MCF 10A (cell line): ENCODE data around the gene FOXP1. TPM values are rescaled to one million over a fixed set of nuclear protein-coding genes. Genes with fewer than 3 reads are reported as not detected.

Source experiments
- BruUV-seq: library from RNA; stranded (reverse); fragments of 400-500 nt; replicated peaks from 2 replicates; lab custom pipeline; 2021; lab: Mats Ljungman, UMichigan
- CTCF ChIA-PET: fragments of 300-600 bp; sonication (Branson Sonifier 250); formaldehyde crosslinking; extraction: SDS; loops from one replicate; lab custom pipeline; 2021; ENCODE audit warnings: antibody characterized with exemption, inconsistent platforms; lab: Yijun Ruan, JAX
- POLR2A ChIA-PET: fragments of 300-600, 350-650 bp; sonication (Branson Sonifier 250); formaldehyde crosslinking; extraction: SDS; loops from one replicate; lab custom pipeline; 2020; ENCODE audit warnings: antibody characterized with exemption, inconsistent platforms; lab: Yijun Ruan, JAX
- DNase-seq: peaks from one replicate; pipeline ENCODE4 v3.0.0-alpha.2; 2018; ENCODE audit not compliant: unreplicated experiment
- H3K27ac Mint-ChIP-seq: one replicate; pipeline ENCODE4 v1.8.0; 2022; ENCODE audit warnings: mild to moderate bottlenecking, low read depth, mixed read lengths; ENCODE audit not compliant: unreplicated experiment
- H3K27me3 Mint-ChIP-seq: one replicate; pipeline ENCODE4 v1.8.0; 2022; ENCODE audit warnings: mixed read lengths; ENCODE audit not compliant: insufficient read depth, unreplicated experiment
- H3K36me3 Mint-ChIP-seq: one replicate; pipeline ENCODE4 v1.8.0; 2022; ENCODE audit warnings: mild to moderate bottlenecking, moderate library complexity, mixed read lengths; ENCODE audit not compliant: insufficient read depth, unreplicated experiment
- H3K4me1 Mint-ChIP-seq: one replicate; pipeline ENCODE4 v1.8.0; 2022; ENCODE audit warnings: mixed read lengths; ENCODE audit not compliant: insufficient read depth, unreplicated experiment
- H3K4me3 Mint-ChIP-seq: one replicate; pipeline ENCODE4 v1.8.0; 2022; ENCODE audit warnings: mild to moderate bottlenecking, moderate library complexity, mixed read lengths; ENCODE audit not compliant: unreplicated experiment
- H3K9me3 Mint-ChIP-seq: one replicate; pipeline ENCODE4 v1.8.0; 2022; ENCODE audit warnings: mixed read lengths; ENCODE audit not compliant: unreplicated experiment
- intact Hi-C: fragments of 100-400 bp; cut with micrococcal nuclease; formaldehyde crosslinking; loops from 2 replicates; pipeline ENCODE4 v1.14.1; 2022
- total RNA-seq: library from RNA; stranded (reverse); gene quantifications from 2 replicates; pipeline ENCODE4 v1.2.3, GENCODE V29; 2022
- TF ChIP-seq, protein P1 (sequence below): fragments of 200-600 bp; IDR thresholded peaks from one replicate; pipeline ENCODE4 v1.8.0; 2022; ENCODE audit warnings: antibody characterized with exemption, mild to moderate bottlenecking; ENCODE audit not compliant: unreplicated experiment

FOXP1 gene
- total RNA-seq, 1 experiment from 2014 or later, result 49.0 TPM

DNA sequence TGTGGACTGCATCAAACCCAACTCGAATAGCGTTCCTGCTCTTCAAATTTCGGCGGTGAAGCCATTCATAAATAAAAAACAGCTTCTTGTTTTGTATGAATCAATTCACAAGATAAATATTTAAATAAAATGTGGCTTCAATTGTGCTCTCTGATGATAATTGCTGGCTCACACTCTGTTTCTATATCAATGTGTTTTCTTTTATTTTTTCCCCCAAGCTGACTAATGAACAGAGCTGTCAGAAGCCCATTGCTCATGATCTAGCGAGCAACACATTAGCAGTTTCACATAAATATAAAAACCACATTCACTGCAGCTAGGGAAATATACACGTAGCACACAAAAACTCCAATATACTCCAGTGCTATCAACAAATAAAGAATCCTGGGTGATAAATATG lies 45.0 kb upstream of the FOXP1 start:
- BruUV-seq, result no TSS peak
- Mint-ChIP-seq H3K4me1 (no peaks in the 10 kb centered on the region), H3K27ac (no peak overlapping the region), H3K27me3 (no peaks in the 10 kb centered on the region), H3K4me3 (no peak overlapping the region), H3K36me3 (no peaks in the 10 kb centered on the region), H3K9me3 (peaks cover 9% of the 10 kb centered on the region)
- ChIA-PET POLR2A (interaction anchor here (0.6 kb wide), 1 partner anchor 19 kb away, joined by 3 read pairs; no protein-coding TSS in a partner anchor), CTCF (interaction anchor here (0.8 to 1.1 kb wide), 2 partner anchors 20 to 69 kb away, joined by 3 to 4 read pairs; no protein-coding TSS in a partner anchor)
- TF ChIP-seq, protein P1, sequence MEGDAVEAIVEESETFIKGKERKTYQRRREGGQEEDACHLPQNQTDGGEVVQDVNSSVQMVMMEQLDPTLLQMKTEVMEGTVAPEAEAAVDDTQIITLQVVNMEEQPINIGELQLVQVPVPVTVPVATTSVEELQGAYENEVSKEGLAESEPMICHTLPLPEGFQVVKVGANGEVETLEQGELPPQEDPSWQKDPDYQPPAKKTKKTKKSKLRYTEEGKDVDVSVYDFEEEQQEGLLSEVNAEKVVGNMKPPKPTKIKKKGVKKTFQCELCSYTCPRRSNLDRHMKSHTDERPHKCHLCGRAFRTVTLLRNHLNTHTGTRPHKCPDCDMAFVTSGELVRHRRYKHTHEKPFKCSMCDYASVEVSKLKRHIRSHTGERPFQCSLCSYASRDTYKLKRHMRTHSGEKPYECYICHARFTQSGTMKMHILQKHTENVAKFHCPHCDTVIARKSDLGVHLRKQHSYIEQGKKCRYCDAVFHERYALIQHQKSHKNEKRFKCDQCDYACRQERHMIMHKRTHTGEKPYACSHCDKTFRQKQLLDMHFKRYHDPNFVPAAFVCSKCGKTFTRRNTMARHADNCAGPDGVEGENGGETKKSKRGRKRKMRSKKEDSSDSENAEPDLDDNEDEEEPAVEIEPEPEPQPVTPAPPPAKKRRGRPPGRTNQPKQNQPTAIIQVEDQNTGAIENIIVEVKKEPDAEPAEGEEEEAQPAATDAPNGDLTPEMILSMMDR, result no peak
- DNase-seq, result no peak
- intact Hi-C loops, result no loop called here

DNA sequence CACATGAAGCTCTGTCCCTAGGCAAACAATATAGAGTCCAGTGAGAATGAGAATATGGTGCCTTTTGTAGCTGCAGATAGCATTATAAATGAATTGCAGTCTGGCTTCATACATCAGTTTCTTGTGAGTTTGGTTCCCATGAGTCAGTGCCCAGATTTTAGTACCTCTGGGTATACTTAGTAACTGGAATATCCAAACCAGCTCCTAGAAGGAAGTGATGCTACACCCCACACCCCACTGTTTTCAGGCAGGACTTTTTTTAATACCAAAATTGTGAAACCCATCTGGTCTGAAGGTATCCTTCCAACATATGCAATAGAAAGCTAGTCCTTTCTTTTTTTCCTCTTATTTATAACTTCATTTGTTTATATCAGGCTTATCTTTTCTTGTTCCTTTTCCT lies 42.1 kb upstream of the FOXP1 start:
- BruUV-seq, result no TSS peak
- H3K27me3 Mint-ChIP-seq, result peaks cover 16% of the 10 kb centered on the region
- no peak for DNase-seq
- H3K4me1 Mint-ChIP-seq, result no peaks in the 10 kb centered on the region
- intact Hi-C loops, result no loop called here
- CTCF ChIA-PET, result no interaction called here
- H3K27ac Mint-ChIP-seq, result no peak overlapping the region
- no peaks in the 10 kb centered on the region for H3K36me3 Mint-ChIP-seq
- peaks cover 9% of the 10 kb centered on the region for H3K9me3 Mint-ChIP-seq
- POLR2A ChIA-PET, result interaction anchor here (0.6 kb wide), 1 partner anchor 206 kb away, joined by 4 read pairs; no protein-coding TSS in a partner anchor
- no peak overlapping the region for H3K4me3 Mint-ChIP-seq
- TF ChIP-seq, protein P1, result no peak

DNA sequence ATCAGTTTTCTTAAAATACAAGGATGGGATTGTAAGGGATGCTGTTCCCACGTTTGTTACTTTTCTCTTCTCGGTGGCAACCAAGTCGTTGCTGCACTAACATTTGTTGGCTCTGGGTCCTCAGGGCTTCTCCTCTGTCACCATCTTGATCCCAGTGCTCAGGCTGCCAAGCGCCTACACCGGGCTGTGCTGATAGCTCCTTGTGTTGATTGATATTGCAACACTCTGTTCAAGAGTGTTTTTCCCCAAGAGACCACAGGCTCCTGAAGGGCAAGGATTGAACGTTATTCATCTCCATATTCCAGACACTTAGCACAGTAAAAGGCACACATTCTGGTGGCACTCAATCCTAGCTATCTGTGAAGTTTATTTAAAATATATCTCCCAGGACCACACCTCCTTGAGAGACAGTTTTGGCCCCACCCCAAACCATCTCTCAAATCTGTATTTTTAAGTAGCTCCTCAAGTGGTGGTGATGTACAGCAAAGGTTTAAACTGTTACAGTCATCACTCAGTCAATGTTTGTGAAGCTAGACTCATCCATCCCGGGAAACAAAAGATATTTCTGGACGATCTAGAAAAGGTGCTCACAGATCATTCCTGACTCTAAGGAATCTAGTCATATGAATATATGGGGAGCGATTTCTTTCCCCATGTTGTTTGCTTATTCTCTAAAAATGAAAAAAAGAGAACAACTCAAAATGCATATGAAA lies 38.5 kb upstream of the FOXP1 start:
- CTCF ChIA-PET, result interaction anchor here (0.6 to 1.1 kb wide), 5 partner anchors 22 to 1084 kb away, joined by 3 read pairs; no protein-coding TSS in a partner anchor
- H3K27ac Mint-ChIP-seq, result no peak overlapping the region
- H3K27me3 Mint-ChIP-seq, result peaks cover 16% of the 10 kb centered on the region
- TF ChIP-seq, protein P1, result no peak
- no TSS peak for BruUV-seq
- H3K36me3 Mint-ChIP-seq, result no peaks in the 10 kb centered on the region
- H3K9me3 Mint-ChIP-seq, result peaks cover 9% of the 10 kb centered on the region
- no peak for DNase-seq
- H3K4me1 Mint-ChIP-seq, result no peaks in the 10 kb centered on the region
- no peak overlapping the region for H3K4me3 Mint-ChIP-seq
- POLR2A ChIA-PET, result no interaction called here
- intact Hi-C loops, result no loop called here

DNA sequence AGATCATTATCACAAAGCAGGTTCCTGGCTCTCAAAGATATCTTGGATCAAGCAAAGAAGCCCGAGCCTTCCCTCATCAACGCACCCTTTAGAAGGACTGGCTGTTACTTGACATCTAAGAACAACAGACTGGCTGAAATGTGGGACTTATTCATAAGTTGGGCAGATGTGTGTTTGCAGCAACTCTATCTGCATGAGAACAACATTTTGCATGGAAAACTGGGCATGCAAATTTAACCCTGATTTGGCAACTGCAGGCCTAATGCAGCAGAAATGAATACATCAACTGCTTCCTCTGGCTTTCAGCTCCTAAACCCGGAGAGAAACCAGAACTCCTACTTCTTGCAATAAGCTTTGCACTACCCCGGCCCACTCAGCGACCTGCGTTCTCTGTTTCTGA lies 35.0 kb upstream of the FOXP1 start:
- no peak overlapping the region for H3K27ac Mint-ChIP-seq
- intact Hi-C loops, result no loop called here
- BruUV-seq, result no TSS peak
- ChIA-PET POLR2A (no interaction called here), CTCF (interaction anchor here (0.9 kb wide), 1 partner anchor 1069 kb away, joined by 5 read pairs; no protein-coding TSS in a partner anchor)
- no peaks in the 10 kb centered on the region for H3K4me1 Mint-ChIP-seq
- H3K4me3 Mint-ChIP-seq, result no peak overlapping the region
- H3K36me3 Mint-ChIP-seq, result no peaks in the 10 kb centered on the region
- no peak for DNase-seq
- H3K27me3 Mint-ChIP-seq, result peaks cover 16% of the 10 kb centered on the region
- H3K9me3 Mint-ChIP-seq, result no peaks in the 10 kb centered on the region
- TF ChIP-seq, protein P1, result no peak
